ENCODE results near the gene SCAMP2. TPM values are rescaled to one million over a fixed set of nuclear protein-coding genes. Genes with fewer than 3 reads are reported as not detected.

Gene SCAMP2
- total and polyA plus RNA-seq, 10 of the 15 experiments (the other 5 are each of a cell fraction or from before 2014, with no cell fraction given) = 10.9 to 158 (median 99.6) TPM

- no peak for TF ChIP-seq ZBTB4 (CRISPR knock-in tag; IDR thresholded peaks at IDR 0.05)
- no peak for TF ChIP-seq REST (IDR thresholded peaks at IDR 0.05; ENCODE audit: low read depth, low read length)
- TF ChIP-seq ASH2L (IDR thresholded peaks at IDR 0.05; ENCODE audit: borderline replicate concordance, low read depth) = no peak
Observed at GRCh38 chr15:74817370-74817737, 55.8 kb downstream of the SCAMP2 start (continued).
